ENCODE measurements around the gene RRP8. TPM values are rescaled to one million over a fixed set of nuclear protein-coding genes. Genes with fewer than 3 reads are reported as not detected.

The RRP8 gene
- total and polyA plus RNA-seq, 12 donors = 9.4 to 34.8 (median 22.3) TPM

- Histone ChIP-seq H3K9me3 (replicated peaks in 1 of 3) (no peaks in the 10 kb centered on the region), H3K4me1 (replicated peaks in 1 of 2) (peaks cover 0 to 18% of the 10 kb centered on the region in 2 donors), H3K27me3 (peaks cover 3% of the 10 kb centered on the region), H3K27ac (peak overlapping the region in 2 of 5 donors; percentile 22 to 54), H3K4me3 (no peak overlapping the region), H3K36me3 (replicated peaks in 1 of 2) (no peaks in the 10 kb centered on the region)
- 43 to 62% (median 57%) methylated on average over 9 of the region's 9 CpGs for WGBS, 4 donors
- no peak for DNase-seq
- intact Hi-C loops (cut with DNase I) = no loop called here
- TF ChIP-seq, protein P1, sequence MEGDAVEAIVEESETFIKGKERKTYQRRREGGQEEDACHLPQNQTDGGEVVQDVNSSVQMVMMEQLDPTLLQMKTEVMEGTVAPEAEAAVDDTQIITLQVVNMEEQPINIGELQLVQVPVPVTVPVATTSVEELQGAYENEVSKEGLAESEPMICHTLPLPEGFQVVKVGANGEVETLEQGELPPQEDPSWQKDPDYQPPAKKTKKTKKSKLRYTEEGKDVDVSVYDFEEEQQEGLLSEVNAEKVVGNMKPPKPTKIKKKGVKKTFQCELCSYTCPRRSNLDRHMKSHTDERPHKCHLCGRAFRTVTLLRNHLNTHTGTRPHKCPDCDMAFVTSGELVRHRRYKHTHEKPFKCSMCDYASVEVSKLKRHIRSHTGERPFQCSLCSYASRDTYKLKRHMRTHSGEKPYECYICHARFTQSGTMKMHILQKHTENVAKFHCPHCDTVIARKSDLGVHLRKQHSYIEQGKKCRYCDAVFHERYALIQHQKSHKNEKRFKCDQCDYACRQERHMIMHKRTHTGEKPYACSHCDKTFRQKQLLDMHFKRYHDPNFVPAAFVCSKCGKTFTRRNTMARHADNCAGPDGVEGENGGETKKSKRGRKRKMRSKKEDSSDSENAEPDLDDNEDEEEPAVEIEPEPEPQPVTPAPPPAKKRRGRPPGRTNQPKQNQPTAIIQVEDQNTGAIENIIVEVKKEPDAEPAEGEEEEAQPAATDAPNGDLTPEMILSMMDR (IDR thresholded peaks at IDR 0.05) = no peak
- TF ChIP-seq POLR2A (IDR thresholded peaks at IDR 0.05) = no peak
These were observed 43.7 kb upstream of the RRP8 start for GRCh38 chr11:6646918-6647679.

DNA sequence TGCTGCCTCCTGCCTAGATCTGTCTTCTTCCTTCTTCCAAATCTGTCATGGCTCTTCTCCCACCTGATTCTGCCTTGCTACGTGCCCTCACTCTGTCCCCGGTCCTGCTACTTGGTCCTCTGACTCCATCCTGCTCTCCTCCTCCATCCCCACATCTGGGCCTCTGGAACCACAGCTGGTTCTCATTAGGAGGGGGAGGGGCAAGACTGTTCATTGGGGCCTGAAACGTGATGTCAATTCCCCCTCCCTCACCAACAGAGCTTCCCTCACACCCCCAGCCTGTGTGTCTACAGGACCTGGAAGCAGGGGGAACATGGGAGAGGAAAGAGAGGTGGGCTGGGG lies 43.1 kb upstream of the RRP8 start:
- intact Hi-C loops (cut with DNase I) = no loop called here
- H3K9me3 ChIP-seq (replicated peaks in 1 of 3) = no peaks in the 10 kb centered on the region
- H3K36me3 ChIP-seq (replicated peaks in 1 of 2) = no peaks in the 10 kb centered on the region
- H3K27ac ChIP-seq = peak overlapping the region in 2 of 5 donors; percentile 22 to 54
- no peak overlapping the region for H3K4me3 ChIP-seq
- H3K4me1 ChIP-seq (replicated peaks in 1 of 2) = peaks cover 0 to 18% of the 10 kb centered on the region in 2 donors
- WGBS, 4 donors = 37 to 53% (median 46%) methylated on average over 3 of the region's 3 CpGs
- no peak for TF ChIP-seq POLR2A (IDR thresholded peaks at IDR 0.05)
- TF ChIP-seq, protein P1 (IDR thresholded peaks at IDR 0.05) = no peak
- peak in 1 of 7 donors; percentile 25 for DNase-seq
- H3K27me3 ChIP-seq = peaks cover 3% of the 10 kb centered on the region

- DNase-seq = peak in 5 of 7 donors; percentile 34 to 65 (median 40)
- Histone ChIP-seq H3K4me1 (replicated peaks in 1 of 2) (peaks cover 0 to 18% of the 10 kb centered on the region in 2 donors), H3K27ac (peak overlapping the region in 2 of 5 donors; percentile 22 to 54), H3K36me3 (replicated peaks in 1 of 2) (no peaks in the 10 kb centered on the region), H3K27me3 (peaks cover 3% of the 10 kb centered on the region), H3K9me3 (replicated peaks in 1 of 3) (no peaks in the 10 kb centered on the region), H3K4me3 (no peak overlapping the region)
- WGBS, 4 donors = 36 to 62% (median 47%) methylated on average over 5 to 12 of the region's 12 CpGs
- TF ChIP-seq, protein P1 (IDR thresholded peaks at IDR 0.05) = no peak
- no peak for TF ChIP-seq POLR2A (IDR thresholded peaks at IDR 0.05)
- intact Hi-C loops (cut with DNase I) = no loop called here
These were observed 42.7 kb upstream of the RRP8 start for GRCh38 chr11:6646071-6646470.

GRCh38 chr11:6642957-6643356 lies 39.5 kb upstream of the RRP8 start:
- no peak for TF ChIP-seq POLR2A (IDR thresholded peaks at IDR 0.05)
- TF ChIP-seq, protein P1 (IDR thresholded peaks at IDR 0.05) = no peak
- Histone ChIP-seq H3K27me3 (no peaks in the 10 kb centered on the region), H3K4me3 (no peak overlapping the region), H3K36me3 (replicated peaks in 1 of 2) (no peaks in the 10 kb centered on the region), H3K27ac (no peak overlapping the region), H3K4me1 (replicated peaks in 1 of 2) (peaks cover 0 to 32% of the 10 kb centered on the region in 2 donors), H3K9me3 (replicated peaks in 1 of 3) (no peaks in the 10 kb centered on the region)
- intact Hi-C loops (cut with DNase I) = no loop called here
- no peak for DNase-seq
- 82 to 87% (median 86%) methylated on average over 7 of the region's 7 CpGs for WGBS, 4 donors
